NT2/D1 (cell line): ENCODE results near the gene OTUB1.

ENCODE experiments used
- SUZ12 ChIP-seq: IDR thresholded peaks from 2 replicates; pipeline ENCODE4 v1.6.1; 2011; ENCODE audit not compliant: insufficient read length, insufficient read depth; ENCODE audit errors: extremely low read depth
- YY1 ChIP-seq: IDR thresholded peaks from 2 replicates; pipeline ENCODE4 v1.6.1; 2011; ENCODE audit not compliant: insufficient read length, insufficient read depth
- ZNF274 ChIP-seq: IDR thresholded peaks from 2 replicates; pipeline ENCODE4 v1.6.1; 2011; ENCODE audit warnings: mild to moderate bottlenecking, low read depth, low read length

DNA sequence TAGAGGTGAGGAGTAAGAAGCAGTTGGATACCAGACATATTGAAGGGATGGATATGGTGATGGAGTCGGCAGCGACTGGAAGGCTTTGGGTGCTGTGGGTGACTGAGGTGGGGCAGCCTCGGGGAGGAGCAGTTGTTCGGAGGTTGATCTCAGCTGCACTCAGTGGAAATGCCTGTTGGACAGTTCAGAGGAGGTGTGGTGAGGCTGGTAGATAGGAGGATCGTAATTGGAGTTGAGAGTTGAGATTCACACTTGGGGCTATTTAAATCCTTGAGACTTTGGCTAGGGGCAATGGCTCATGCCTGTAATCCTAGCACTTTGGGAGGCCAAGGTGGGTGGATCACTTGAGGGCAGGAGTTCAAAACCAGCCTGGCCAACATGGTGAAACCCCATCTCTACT is 6.9 kb downstream of the OTUB1 start:
- TF ChIP-seq YY1: no peak
- TF ChIP-seq ZNF274: no peak
- no peak for TF ChIP-seq SUZ12
